Spleen (tissue), 11 donors: ENCODE measurements around the gene BIRC5. TPM values are rescaled to one million over a fixed set of nuclear protein-coding genes. Genes with fewer than 3 reads are reported as not detected.

Source experiments
- DNase-seq: peaks from one replicate; pipeline ENCODE4 v3.0.0-alpha.2; 2020
- H3K27ac ChIP-seq, 8 donors: fragments of 200-600 bp; sonication (generic) in 7 of 8; 1 replicate in 4 of 8; 2 replicates in 4 of 8; pipeline versions ENCODE4 v1.5.0 to v1.8.0; 2016 to 2021; ENCODE audit warnings: inconsistent platforms in 4 of 8, mild to moderate bottlenecking in 4 of 8, moderate library complexity in 1 of 8
- H3K27me3 ChIP-seq, 7 donors: fragments of 200-600 bp; sonication (generic) in 6 of 7; replicated peaks in 1 of 7; 1 replicate in 4 of 7; 2 replicates in 3 of 7; pipeline versions ENCODE4 v1.5.0 to v1.8.0; 2016 to 2021; ENCODE audit warnings: inconsistent platforms in 3 of 7, mild to moderate bottlenecking in 1 of 7
- H3K36me3 ChIP-seq, 6 donors: fragments of 200-600 bp; sonication (generic) in 5 of 6; 1 replicate in 4 of 6; 2 replicates in 2 of 6; pipeline versions ENCODE4 v1.5.0 to v1.8.0; 2016 to 2021; ENCODE audit warnings: inconsistent platforms in 2 of 6
- H3K4me1 ChIP-seq, 6 donors: fragments of 200-600 bp; sonication (generic) in 5 of 6; 1 replicate in 3 of 6; 2 replicates in 3 of 6; pipeline versions ENCODE4 v1.5.0 to v1.8.0; 2016 to 2021; ENCODE audit warnings: inconsistent platforms in 3 of 6
- H3K4me3 ChIP-seq, 8 donors: fragments of 200-600 bp; sonication (generic) in 7 of 8; 1 replicate in 4 of 8; 2 replicates in 4 of 8; pipeline versions ENCODE4 v1.5.0 to v1.8.0; 2016 to 2021; ENCODE audit warnings: inconsistent platforms in 4 of 8, mild to moderate bottlenecking in 4 of 8, moderate library complexity in 2 of 8
- H3K9me3 ChIP-seq, 8 donors: fragments of 200-600 bp; sonication (generic) in 7 of 8; 1 replicate in 4 of 8; 2 replicates in 4 of 8; pipeline versions ENCODE4 v1.5.0 to v1.8.0; 2016 to 2021; ENCODE audit warnings: inconsistent platforms in 4 of 8
- POLR2A ChIP-seq, 3 donors: fragments of 450-650 bp; IDR thresholded peaks; one replicate each; pipeline ENCODE4 v1.5.1; 2017; ENCODE audit warnings: antibody characterized with exemption in 3 of 3, mild to moderate bottlenecking in 1 of 3
- POLR2AphosphoS5 ChIP-seq, 3 donors: sonication (generic); formaldehyde crosslinking; IDR thresholded peaks; one replicate each; pipeline ENCODE4 v1.5.1; 2017; ENCODE audit warnings: antibody characterized with exemption in 3 of 3
- WGBS, 5 donors: extraction: QIAGEN DNeasy Blood & Tissue Kit in 3 of 5; methylation state at CpG; one replicate each; pipeline versions ENCODE4 v1.1.5 to v1.1.7; 2013 to 2018; 5-methylcytosine and 5-hydroxymethylcytosine counted together
- intact Hi-C: fragments of 100-400 bp; cut with DNase I; formaldehyde crosslinking; loops from one replicate; pipeline ENCODE4 v1.15.0; 2023; ENCODE audit warnings: low total_unique reads
- polyA plus RNA-seq, 3 donors: library from polyadenylated mRNA; stranded (reverse); fragments of 200-250 nt; gene quantifications; one replicate each; pipeline ENCODE4 v1.2.1, GENCODE V29; 2013
- total RNA-seq, 7 donors: library from RNA; depleted of rRNA in 3 of 7; stranded (reverse); fragments of >200 nt in 3 of 7; fragmentation: NEBNext Ultra II Directional in 4 of 7; extraction: Animal tissue kit (Norgen Biotek cat#: 25700) in 4 of 7; gene quantifications; one replicate each; pipeline versions ENCODE4 v1.1.0 to v1.2.1, GENCODE V29; 2016 to 2021
- TF ChIP-seq, protein P1 (sequence below), 11 experiments: fragments of 200-600 bp in 7 of 11; fragments of 450-650 bp in 4 of 11; sonication (generic) in 4 of 11; IDR thresholded peaks in 8 of 11; conservative IDR thresholded peaks in 3 of 11; 1 replicate in 7 of 11; 2 replicates in 4 of 11; pipeline versions ENCODE4 v1.4.0 to v1.8.0; 2016 to 2021; ENCODE audit warnings: antibody characterized with exemption in 11 of 11, inconsistent platforms in 4 of 11, mild to moderate bottlenecking in 1 of 11
- donor health status: healthy with polysubstance abuse.
- donor health status: DM: no; HTN: no; CAD: no; lungs with moderate emphysema.
- donor health status: DM: no; HTN: no; CAD: no.
- donor health status: Bipolar disorder and iron deficiency.
- donor health status: healthy.
- donor health status: DM: no; HTN: no; CAD: no.
- donor health status: DM: yes; HTN: yes; CAD: no.

BIRC5 gene
- total and polyA plus RNA-seq, 10 donors = 2.1 to 11.9 (median 6.7) TPM

DNA sequence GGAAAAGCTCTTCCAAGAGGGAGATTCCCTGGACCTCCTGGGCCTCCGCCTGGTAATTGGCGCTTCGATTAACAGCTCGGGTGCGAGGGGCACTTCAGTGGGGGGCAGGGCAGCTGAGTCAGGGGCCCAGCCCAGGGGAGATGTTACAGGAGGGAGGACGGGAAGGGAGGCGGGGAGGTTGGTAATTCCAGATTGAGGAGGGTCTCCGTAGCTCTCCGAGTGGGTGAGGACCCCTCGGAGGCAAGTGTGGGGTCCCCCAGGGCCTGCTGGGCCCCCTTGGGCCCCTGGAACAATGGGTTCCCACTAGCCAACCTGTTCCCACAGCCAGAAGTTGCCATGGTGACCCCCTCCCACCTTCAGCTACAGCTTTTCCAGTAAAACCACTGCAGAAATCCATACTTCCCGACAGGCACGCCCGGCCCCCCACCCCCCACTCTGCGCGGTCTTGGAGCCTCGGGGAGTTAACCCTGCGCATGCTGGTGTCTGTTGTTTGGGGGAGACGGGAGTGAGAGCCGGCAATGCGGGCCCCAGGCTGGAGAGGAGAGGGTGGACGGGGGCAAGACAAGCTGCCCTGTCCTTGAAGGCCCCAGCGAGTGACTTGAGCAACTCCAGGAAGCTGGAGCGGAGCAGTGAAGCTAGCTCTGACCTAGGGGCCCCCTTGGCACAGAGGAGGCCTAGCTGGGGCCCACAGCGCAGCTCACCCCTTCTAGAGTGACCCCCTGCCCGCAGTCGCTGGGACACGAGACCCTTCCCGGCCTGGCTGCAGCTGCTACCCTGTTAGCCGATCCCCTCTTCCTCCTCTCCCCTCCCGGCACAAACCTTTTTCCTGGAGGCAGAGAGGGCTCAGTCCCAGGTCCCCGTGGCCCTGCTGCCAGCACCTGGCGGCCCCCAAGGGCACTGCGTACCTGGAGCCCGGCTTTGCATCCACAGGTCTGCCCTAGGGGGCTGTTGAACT lies 55.2 kb downstream of the BIRC5 start:
- Histone ChIP-seq H3K27ac (peak overlapping the region in 3 of 8 donors; percentile 23 to 56 (median 32)), H3K36me3 (no peaks in the 10 kb centered on the region), H3K4me1 (peaks cover 3 to 78% (median 37%) of the 10 kb centered on the region in 6 donors), H3K4me3 (no peak overlapping the region), H3K9me3 (no peaks in the 10 kb centered on the region), H3K27me3 (peaks cover 0 to 57% (median 3%) of the 10 kb centered on the region in 7 donors)
- no peak for TF ChIP-seq POLR2A (IDR thresholded peaks at IDR 0.05)
- peak in 1 of 3 donors; percentile 20 for TF ChIP-seq POLR2AphosphoS5 (IDR thresholded peaks at IDR 0.05)
- TF ChIP-seq, protein P1, sequence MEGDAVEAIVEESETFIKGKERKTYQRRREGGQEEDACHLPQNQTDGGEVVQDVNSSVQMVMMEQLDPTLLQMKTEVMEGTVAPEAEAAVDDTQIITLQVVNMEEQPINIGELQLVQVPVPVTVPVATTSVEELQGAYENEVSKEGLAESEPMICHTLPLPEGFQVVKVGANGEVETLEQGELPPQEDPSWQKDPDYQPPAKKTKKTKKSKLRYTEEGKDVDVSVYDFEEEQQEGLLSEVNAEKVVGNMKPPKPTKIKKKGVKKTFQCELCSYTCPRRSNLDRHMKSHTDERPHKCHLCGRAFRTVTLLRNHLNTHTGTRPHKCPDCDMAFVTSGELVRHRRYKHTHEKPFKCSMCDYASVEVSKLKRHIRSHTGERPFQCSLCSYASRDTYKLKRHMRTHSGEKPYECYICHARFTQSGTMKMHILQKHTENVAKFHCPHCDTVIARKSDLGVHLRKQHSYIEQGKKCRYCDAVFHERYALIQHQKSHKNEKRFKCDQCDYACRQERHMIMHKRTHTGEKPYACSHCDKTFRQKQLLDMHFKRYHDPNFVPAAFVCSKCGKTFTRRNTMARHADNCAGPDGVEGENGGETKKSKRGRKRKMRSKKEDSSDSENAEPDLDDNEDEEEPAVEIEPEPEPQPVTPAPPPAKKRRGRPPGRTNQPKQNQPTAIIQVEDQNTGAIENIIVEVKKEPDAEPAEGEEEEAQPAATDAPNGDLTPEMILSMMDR (IDR thresholded peaks at IDR 0.05 in 8 of 11, conservative IDR thresholded peaks at IDR 0.05 in 3 of 11) = no peak
- DNase-seq = no peak
- WGBS, 5 donors = 62 to 79% (median 71%) methylated on average over 29 to 34 of the region's 34 CpGs
- intact Hi-C loops = no loop called here

DNA sequence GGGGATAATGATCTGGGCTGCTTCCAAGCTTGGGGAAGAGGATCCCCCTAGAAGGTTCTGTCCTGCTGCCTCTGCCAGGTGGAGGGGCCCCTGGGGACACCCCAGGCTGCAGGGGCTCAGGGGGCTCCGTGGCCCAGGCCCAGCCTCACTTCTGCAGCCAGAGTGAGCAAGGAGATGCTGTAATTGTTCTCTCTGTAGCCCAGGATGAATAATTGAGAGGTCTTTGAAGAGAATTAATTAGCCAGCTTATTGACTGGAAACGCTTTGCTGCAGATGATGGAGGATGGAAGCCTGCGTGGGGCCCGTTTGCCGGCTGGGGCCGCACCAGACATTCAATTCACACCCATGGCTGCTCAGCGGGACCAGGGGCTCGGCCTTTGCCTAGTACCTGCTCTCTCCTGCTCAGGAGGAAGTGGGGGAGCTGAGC lies 55.9 kb downstream of the BIRC5 start:
- no peak overlapping the region for H3K4me3 ChIP-seq
- TF ChIP-seq POLR2AphosphoS5 (IDR thresholded peaks at IDR 0.05) (no peak), POLR2A (IDR thresholded peaks at IDR 0.05) (no peak)
- TF ChIP-seq, protein P1 (IDR thresholded peaks at IDR 0.05 in 8 of 11, conservative IDR thresholded peaks at IDR 0.05 in 3 of 11) = no peak
- H3K9me3 ChIP-seq = no peaks in the 10 kb centered on the region
- intact Hi-C loops = no loop called here
- H3K36me3 ChIP-seq = no peaks in the 10 kb centered on the region
- 76 to 85% (median 81%) methylated on average over 8 of the region's 8 CpGs for WGBS, 5 donors
- H3K27me3 ChIP-seq = peaks cover 0 to 57% (median 3%) of the 10 kb centered on the region in 7 donors
- H3K27ac ChIP-seq = peak overlapping the region in 4 of 8 donors; percentile 15 to 56 (median 28)
- peaks cover 3 to 78% (median 37%) of the 10 kb centered on the region in 6 donors for H3K4me1 ChIP-seq
- no peak for DNase-seq

DNA sequence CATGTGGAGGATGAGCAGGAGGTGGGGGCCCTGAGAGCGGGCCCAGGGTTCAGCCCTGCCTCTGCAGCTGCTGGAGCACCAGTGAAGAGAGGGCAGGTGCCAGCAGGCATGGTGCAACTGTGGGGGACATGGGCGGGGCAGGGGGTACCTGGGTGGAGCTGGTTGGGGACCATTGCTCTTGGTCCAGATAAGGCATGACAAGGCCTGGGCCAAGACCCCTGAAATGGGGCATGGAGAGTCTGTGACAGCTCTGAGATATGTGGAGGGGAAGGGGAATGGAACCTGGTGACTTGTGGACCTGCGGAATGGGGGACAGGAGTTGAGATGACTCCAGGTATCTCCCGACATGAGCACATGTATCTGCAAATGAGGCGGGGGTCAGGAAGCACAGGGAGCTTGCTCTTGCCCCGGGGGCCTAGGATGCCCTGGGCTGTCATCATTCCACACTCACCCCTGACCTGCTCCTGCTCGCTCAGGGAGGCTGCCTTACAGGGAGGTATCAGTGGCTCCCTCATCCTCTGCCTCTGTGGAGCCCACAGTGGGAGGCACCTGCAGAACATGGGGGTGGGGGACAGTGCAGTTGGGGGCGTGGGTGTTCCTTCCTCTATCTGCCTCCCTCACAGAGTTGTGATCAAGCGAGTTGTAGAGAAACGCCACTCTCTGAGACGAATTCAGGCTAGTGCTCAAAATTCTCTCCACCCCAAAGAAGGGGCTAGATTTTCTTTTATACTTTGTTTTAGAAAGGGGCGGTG lies 57.5 kb downstream of the BIRC5 start:
- H3K27ac ChIP-seq = no peak overlapping the region

More for the DNA sequence above, 57.5 kb downstream of the BIRC5 start:
- WGBS, 5 donors = 46 to 65% (median 60%) methylated on average over 11 to 12 of the region's 12 CpGs
- Histone ChIP-seq H3K4me3 (no peak overlapping the region), H3K36me3 (no peaks in the 10 kb centered on the region), H3K9me3 (no peaks in the 10 kb centered on the region), H3K4me1 (peaks cover 3 to 74% (median 33%) of the 10 kb centered on the region in 6 donors), H3K27me3 (peaks cover 0 to 57% (median 3%) of the 10 kb centered on the region in 7 donors)
- intact Hi-C loops = no loop called here
- no peak for DNase-seq
- TF ChIP-seq POLR2AphosphoS5 (IDR thresholded peaks at IDR 0.05) (no peak), POLR2A (IDR thresholded peaks at IDR 0.05) (no peak)
- TF ChIP-seq, protein P1 (IDR thresholded peaks at IDR 0.05 in 8 of 11, conservative IDR thresholded peaks at IDR 0.05 in 3 of 11) = no peak
